ENCODE data around the gene TXK.

DNA sequence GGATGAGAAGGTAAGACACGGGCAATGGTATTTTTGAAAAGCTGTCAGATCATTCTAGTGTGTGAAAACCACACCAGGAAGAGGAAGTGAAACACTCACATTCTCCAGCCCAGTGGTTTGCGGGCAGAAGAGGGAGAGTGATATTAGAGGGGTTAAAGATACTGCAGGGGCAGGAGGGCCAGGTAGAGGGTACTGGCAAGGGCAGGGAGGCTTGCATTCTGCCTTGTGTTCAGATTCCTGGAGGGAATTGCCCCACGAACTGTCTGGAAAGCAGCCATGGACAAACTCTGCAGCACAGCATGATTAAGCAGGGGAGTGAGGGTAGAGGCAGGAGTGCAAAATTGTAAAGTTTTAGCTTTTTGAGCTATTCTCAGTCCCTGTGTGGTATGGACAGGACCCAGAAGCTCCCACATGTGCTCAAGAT, 86.6 kb downstream of the TXK start:
- TF ChIP-seq, protein P1, sequence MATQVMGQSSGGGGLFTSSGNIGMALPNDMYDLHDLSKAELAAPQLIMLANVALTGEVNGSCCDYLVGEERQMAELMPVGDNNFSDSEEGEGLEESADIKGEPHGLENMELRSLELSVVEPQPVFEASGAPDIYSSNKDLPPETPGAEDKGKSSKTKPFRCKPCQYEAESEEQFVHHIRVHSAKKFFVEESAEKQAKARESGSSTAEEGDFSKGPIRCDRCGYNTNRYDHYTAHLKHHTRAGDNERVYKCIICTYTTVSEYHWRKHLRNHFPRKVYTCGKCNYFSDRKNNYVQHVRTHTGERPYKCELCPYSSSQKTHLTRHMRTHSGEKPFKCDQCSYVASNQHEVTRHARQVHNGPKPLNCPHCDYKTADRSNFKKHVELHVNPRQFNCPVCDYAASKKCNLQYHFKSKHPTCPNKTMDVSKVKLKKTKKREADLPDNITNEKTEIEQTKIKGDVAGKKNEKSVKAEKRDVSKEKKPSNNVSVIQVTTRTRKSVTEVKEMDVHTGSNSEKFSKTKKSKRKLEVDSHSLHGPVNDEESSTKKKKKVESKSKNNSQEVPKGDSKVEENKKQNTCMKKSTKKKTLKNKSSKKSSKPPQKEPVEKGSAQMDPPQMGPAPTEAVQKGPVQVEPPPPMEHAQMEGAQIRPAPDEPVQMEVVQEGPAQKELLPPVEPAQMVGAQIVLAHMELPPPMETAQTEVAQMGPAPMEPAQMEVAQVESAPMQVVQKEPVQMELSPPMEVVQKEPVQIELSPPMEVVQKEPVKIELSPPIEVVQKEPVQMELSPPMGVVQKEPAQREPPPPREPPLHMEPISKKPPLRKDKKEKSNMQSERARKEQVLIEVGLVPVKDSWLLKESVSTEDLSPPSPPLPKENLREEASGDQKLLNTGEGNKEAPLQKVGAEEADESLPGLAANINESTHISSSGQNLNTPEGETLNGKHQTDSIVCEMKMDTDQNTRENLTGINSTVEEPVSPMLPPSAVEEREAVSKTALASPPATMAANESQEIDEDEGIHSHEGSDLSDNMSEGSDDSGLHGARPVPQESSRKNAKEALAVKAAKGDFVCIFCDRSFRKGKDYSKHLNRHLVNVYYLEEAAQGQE (IDR thresholded peaks at IDR 0.05; ENCODE audit: insufficient read depth in 1 of 2, low read depth in 2 of 2, low read length in 2 of 2), result no peak
- TF ChIP-seq TAF1 (IDR thresholded peaks at IDR 0.05; ENCODE audit: borderline replicate concordance, insufficient read depth, low read length) (no peak), POLR2AphosphoS5 (IDR thresholded peaks at IDR 0.05; ENCODE audit: low read depth, low read length) (no peak), SIN3A (IDR thresholded peaks at IDR 0.05; ENCODE audit: borderline replicate concordance, insufficient read depth, low read length) (no peak)

Measured in PFSK-1 (cell line).